HG02973 (cell line): ENCODE measurements around the gene ZCCHC14.
A peak's percentile ranks its signal among the peaks of the same experiment; 100 is the strongest.

Source experiments
- ATAC-seq: cut with Tn5 transposase; IDR thresholded peaks from one replicate; pipeline ENCODE4 v1.9.1; 2021; ENCODE audit warnings: moderate library complexity; ENCODE audit not compliant: unreplicated experiment

The ZCCHC14 gene

DNA sequence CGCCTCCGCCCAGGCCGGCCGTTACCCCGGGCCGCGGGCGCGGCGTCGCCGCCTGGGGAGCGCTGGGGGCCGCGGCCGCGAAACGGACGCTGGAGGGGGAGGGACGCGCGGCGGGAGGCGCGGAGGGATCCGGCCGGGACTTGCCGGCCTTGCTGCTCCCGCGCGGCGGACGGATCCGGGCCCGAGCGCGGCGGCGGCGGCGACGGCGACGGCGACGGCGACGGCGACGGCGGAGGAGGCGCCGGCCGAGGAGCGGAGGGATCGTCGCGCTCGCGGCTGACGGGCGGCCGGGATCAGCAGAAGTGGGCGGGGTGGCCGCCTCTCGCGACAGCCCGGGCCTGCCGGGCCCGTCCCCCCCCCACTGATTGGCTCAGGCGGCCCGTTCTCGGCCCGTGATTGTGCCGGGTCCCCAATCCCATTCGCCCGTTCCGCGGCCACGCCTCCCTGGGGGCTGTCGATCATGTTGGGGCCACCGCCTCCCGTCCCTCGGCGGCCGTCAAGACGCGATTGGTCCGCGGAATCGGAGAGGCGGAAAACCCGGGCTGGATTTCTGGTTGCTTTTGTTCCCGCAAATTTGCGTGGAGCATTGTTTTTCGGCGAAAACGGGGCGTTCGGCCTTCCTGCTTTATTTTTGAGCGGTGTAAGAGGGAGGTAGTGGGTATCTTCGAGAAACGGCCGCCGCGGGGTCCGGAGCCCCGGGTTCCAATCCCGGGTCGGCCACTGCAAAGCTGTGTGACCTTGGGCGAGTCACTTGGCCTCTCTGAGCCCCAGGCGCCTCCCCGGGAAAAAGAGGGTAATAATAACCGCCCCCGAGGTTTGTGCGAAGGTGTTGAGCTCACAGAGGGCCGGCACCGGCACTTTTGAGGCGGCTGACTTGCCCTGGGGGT, at the start of gene ZCCHC14:
ZCCHC14 (minus strand) TSS at position 304 of the 887 bp plus-strand sequence. CDS start 786 bp downstream, outside the sequence.
- peak; percentile 73 for ATAC-seq

DNA sequence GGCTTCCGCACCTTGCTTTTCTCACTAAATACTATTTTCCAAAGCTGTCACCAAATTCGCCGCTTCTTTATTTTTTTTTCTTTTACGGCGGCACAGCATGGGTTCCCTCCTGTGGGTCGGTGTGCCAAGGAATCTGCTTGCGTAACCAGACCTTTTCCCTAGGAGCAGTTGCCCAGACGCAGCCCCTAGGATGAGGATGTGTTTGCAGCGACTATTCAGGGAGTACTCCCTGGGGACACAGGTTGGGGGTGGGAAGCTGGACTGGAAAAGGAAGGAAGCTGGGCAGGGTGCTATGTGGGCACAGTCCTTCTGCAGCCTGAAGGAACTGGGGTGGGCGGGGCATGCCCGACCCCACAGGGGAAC, 49.0 kb upstream of the ZCCHC14 start:
- ATAC-seq: no peak

DNA sequence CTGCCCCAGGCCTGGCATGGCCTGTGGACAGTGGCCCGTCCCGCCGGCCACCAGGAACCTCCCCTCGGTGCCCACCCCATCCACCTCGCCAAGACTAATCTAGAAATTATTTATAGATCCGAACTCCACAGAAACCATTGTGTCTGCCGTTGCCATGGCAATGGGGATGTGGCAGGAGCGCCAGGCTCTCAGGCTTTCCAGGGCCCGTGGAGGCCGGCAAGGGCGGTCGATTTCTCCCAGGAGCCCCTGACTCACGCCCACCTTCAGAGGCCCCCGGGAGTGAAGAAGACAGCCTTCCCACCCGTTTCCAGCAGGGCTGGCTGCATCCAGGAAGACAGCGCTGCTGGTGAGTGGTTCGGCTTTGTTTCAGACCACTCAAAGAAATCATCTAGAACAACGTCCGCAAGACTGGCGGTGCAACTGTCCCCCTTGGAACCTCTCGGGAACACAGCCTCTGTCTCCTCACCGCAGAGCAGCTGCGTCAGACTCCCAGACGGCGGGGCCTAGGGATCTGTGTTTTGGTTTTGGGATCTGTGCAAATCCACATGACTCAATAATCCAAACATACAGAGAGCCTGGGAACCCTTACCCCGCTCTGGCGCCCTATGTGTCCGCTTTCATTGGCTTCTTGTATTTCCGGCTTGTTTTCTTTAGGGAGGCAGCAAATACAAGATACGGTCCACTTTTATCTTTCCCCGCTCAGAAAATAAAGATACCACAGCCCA, 48.5 kb upstream of the ZCCHC14 start:
- ATAC-seq: no peak

DNA sequence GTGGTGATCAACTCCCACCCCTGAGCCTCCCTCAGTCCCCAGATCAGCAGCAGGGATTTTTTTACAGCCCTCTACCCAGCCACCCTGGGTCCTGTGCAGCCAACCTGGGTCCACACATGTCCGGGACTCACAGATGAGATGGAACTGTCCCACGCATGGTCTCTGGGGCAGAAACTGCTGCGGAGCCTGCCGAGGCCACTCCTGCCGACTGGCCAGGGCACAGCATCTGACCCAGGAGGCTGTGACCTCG, 48.0 kb upstream of the ZCCHC14 start:
- ATAC-seq: no peak

DNA sequence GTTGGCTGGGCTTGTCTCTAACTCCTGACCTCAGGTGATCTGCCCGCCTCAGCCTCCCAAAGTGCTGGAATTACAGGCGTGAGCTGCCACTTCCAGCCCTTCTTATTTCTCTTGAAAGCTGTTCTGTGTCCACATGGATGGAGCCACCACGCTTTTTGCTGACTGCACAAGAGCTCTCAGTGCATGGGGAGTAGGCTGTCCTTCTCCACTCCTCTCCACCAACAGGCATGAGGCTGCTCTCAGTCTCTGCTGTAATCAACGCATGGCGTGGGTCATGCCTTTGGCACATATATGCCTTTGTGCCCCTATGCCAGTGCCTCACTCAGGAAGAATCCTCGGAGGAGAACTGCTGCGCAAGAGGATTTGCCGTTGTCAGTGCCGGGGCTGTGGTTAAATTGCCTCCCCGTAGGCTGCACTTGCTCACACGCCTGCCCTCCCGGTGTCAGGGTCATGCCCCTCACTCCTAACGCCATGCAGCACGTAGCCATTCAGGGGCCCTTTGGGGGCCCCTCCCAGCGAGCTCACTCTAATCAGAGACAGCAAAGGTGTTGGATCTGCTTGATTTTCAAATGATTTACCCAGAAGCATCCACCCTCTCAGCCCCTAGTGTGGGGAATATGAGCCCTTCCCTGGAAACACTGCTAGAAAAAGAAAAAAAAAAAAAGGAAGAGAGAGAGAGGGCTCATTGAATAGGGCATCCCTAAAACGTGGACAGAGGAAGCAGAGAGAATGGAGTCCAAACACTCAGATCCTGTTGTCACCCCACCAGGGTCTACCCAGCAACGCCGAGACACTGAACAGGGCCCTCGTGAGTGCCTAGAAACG, 47.5 kb upstream of the ZCCHC14 start:
- ATAC-seq: no peak

DNA sequence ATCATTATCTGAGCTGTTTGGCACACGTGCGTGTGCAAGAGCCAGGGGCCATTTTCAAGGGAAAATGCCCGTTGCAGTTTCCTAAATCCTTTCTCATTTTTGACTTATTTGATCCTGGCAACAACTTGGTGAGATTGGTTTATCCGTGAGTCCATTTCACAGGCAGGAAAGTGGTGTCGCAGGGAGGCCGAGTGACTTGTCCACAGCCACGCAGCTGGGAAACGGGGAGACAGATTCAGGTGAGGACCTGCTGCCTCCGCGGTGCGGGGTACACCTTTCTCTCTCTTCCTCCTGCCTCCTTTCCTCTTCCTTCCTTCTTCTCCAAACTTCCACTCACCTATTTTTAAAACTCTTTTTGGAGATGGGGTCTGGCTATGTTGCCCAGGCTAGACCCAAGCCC, 46.3 kb upstream of the ZCCHC14 start:
- ATAC-seq: no peak

DNA sequence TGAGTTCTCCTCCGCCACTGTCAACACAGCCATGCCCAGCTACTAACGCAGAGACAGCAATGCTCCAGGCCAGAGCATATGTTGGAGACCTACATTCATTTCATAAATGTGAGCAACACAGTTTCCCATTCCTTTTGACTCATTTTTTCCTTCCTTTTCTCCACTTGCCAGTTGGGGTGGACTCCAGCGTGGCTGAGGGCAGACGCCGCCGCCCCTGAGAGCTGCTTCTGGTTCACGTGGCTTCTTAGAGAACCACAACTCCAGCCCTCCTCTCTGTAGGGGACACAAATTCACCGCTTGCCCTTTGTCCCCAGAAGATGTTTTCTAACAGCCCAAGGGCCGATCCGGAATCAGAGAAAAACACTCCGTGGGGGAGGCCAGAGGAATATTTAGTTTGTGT, 45.8 kb upstream of the ZCCHC14 start:
- no peak for ATAC-seq

DNA sequence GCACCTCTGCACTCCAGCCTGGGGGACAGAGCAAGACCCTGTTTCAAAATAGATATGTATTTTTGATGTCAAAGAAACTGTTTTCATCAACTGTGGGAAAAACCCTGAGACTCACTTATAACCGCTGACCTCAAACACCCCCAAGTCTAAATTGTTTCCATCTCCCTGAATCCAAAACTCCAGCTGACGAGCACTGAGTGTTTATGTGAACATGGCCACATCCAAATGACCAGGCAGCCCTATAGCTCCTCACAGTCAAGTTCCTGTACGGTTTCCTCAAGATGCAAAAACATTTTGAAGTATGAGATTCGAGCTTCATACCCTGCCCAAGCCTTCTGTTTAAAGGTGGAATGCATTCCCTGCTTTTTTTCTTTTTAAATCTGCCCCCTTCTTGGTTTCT, 45.3 kb upstream of the ZCCHC14 start:
- no peak for ATAC-seq

DNA sequence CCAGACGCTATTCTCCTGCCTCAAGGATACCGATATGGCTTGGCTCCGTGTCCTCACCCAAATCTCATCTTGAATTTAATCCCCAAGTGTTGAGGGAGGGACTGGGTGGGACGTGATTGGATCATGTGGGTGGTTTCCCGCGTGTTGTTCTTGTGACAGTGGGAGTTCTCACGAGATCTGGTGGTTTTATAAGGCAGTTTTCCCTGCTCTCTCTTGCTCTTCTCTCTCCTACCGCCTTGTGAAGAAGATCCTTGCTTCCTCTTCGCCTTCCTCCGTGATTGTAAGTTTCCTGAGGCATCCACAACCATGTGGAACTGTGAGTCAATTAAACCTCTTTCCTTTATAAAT, 43.9 kb upstream of the ZCCHC14 start:
- no peak for ATAC-seq

DNA sequence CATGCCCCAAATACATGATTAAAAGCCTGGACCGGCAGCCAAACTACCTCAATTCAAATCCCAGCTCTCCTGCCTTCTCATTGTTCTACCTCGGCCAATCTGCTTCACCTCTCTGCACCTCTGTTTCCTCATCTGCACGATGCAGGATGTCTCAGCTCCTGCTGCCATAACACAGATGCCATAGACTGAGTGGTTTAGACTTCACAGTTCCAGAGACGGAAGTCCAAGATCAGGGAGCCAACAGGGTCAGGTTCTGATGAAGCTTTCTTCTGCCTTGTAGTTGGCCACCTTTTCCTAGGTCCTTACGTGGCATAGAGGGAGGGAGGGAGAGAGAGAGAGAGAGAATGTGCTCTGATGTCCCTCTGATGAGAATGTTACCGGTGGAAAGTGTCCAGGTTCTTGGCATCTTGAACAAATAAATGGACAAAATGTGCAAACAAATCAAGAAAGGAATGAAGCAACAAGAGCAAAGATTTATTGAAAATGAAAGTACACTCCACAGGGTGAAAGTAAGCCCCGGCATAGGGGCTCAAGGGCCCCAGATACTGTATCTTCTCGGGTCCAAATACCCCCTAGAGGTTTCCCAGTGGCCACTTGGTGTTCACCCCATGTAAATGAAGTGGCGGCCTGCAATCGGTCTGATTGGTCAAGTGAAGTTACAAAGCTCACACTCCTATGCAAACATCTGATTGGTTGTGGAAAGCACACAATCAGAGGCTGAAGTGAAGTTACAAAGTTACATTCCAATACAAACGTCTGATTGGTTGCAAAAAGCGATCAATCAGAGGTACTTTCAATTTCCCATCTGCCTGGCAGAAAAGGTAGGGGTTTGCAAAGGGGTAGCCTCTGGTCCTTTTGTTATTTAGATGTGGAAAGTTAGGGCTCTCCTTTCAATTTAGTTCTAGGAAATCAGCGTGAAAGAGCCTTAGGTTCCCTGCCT, 43.3 kb upstream of the ZCCHC14 start:
- ATAC-seq: no peak

DNA sequence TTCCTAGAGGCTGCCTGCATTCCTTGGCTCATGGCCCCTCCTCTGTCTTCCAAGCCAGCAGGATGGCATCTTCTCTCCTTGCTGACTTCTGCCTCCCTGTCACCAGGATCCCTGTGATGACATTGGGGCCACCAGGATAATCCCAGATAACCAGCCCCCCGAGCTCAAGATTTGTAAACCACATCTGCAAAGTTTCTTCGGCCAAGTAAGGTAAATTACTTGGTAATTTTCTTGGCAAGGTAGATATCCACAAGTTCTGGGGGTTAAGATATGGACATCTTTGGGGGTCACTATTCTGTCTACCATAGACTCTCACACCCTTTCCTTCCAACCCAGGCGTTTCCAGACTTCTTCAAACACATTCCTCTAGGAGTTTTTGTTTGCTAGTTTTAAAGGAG, 42.6 kb upstream of the ZCCHC14 start:
- ATAC-seq: no peak

DNA sequence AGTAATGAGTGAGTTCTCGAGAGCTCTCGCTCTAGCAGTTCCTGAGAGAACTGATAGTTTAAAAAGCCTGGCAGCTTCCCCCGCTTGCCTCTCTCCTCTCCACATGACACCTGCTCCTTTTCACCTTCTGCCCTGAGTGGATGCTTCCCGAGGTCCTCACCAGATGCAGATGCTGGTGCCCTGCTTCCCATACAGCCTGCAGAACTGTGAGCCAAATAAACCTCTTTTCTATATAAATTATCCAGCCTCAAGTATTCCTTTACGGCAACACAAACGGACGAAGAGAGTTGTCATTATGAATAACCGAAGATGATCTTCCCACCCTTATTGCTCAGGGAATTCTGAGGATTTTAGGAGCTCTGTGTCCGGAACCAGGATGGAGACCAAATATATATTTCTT, 41.9 kb upstream of the ZCCHC14 start:
- no peak for ATAC-seq

DNA sequence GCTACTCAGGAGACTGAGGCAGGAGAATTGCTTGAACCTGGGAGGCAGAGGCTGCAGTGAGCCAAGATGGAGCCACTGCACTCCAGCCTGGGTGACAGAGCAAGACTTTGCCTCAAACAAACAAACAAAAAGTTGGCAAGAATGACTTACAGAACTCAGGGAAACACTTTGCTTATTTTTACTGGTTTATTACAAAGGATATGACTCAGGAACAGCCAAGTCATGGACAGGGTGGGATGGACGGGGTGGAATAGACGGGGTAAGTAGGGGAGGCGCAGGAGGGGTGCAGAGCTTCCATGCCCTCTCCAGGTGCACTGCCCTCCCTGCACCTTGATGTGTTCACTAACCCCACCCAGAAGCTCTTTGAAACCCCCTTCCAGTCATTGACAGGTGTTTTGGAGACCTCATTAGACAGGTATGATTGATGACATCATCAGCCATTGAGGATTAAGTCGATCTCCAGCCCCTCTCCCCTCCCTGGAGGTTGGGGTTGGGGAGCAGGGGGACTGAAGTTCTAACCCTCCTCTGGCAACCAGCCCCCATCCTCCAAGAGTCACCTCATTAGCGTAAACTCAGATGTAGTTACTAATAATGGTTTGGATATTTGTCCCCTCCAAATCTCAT, 41.3 kb upstream of the ZCCHC14 start:
- no peak for ATAC-seq

DNA sequence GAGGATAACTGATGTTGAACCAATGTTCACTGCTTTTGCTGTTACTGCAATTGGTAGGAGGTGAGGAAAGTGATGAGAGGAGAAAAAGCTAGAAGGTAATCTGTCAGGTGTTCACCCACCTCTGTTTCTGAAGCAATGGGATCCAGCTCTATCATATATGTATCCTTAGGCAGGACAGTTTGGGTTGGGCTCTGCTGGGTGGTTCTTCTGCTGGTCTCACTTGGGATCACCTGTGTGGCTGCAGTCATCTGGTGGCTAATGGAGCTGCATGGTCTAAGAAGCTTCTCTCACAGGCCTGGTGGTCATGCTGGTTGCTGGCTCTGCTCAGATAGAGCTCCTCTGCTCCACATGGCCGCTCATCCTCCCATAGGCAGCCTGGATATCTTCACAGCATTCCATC, 40.2 kb upstream of the ZCCHC14 start:
- ATAC-seq: no peak

DNA sequence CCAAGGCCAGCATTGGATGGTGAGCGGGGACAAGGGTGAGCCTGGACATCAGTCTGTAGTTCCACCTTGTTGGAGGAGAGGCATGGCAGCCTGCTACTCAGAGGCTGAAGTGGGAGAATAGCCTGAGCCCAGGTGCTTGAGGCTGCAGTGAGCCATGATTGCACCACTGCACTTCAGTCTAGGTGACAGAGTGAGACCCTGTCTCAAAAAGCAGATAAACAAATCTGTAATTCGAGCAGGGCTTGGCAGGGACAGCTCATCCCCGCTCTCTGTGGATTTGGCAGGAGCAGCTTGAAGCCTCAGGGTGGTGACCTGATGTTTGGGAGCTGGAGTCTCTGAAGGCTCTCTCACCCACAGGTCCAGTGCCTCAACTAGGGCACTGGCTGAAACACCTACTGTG, 38.6 kb upstream of the ZCCHC14 start:
- ATAC-seq: no peak

DNA sequence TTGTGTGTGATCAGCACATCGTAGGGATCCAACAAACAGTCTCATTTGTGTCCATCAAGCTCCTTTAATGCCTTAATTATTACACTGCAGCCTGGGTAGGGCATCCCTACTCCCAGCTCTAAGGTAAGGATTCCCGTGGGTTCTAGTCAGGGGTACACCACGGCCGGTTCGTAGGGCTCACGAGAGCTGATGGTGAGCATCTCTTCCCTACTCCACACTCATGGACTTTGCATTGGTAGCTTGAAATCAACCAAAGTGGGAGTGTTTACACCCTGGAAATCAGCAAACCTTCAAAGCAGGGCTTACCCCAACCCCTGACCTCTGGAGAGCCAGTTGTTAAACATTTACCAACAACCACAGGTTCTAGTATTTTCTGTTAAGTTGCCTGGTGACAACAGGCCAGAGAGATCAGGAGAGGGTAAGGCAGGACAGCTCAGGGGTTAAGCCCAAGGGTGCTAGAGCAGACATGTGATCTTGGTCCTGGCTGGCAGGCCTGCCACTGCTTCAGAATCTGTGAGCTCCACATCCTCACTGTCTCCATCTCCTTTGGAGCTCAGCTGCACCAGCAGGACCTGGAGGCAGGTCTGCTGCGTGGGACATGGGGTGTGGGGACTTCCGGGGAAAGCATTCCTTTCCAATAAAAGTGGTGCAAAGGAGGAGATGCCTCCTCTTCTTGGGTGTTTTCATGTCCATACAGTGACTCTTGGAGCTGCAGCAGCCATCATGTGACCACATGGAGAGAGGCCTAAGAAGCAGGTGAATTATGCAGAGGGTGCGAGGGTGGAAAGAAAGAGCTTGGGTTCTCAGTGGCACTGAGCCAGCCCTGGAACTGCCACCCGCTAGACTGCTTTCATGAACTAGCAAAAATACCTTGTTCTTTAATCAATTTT, 36.1 kb upstream of the ZCCHC14 start:
- ATAC-seq: no peak

DNA sequence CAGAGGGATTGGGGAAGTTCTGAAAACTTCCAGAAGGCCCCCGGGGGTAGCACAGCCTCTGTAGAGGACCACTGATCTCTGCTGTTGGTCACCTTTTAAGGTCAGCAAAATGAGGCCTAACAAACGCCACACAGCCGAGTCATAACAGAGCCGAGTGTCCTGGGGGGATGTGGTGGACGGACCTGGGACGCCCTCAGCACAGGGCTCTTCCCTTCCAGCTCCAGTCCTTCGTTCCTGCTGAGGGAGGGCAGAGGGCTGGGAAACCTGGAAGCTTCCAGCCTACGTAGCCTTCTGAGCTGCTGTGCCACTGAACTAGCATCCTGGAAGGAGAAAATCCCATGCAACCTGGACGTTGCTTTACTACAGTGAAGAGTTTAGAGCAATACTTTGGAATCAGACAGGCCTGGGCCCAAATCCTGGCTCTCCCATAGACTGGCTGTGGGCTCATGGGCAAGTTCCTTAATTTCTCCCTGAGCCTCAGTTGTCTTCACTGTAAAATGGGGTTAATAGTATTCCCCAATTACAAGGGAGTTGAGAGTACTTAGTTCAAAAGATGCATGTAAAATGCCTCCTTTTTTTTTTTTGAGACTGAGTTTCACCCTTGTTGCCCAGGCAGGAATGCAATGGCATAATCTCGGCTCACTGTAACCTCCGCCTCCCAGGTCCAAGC, 34.4 kb upstream of the ZCCHC14 start:
- no peak for ATAC-seq

DNA sequence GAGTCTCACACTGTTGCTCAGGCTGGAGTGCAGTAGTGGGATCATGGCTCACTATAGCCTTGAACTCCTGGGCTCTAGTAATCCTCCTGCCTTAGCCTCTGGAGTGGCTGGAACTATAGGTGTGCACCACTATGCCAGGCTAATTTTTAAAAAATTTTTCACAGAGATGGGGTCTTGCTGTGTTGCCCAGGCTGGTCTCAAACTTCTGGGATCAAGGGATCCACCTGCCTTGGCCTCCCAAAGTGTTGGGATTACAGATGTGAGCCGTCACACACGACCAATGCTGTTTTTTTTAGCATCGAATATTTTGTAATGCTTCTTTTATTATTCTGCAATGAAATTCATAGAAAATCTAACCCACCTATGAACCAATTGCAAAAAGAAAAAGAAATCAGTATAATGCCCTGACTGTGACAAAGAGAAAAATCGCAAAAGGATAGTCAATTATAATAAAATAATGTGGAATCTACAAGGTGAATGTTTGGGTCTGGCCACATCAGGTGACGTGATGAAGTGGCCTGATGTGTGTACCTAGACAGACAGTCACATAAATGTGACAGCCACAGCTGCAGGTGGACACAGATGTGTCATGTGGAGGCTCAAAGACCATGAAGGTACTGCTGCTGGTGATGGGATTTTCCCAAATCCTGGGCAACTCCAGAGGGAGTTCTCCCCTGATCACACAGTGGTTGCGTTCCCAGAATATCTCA, 33.6 kb upstream of the ZCCHC14 start:
- no peak for ATAC-seq
